Breast epithelium (tissue), 4 donors: Measurements from ENCODE around the gene CHST8. TPM values are rescaled to one million over a fixed set of nuclear protein-coding genes. Genes with fewer than 3 reads are reported as not detected.

Experiments used
- DNase-seq, 2 donors: peaks; one replicate each; pipeline ENCODE4 v3.0.0-alpha.2; 2019; ENCODE audit warnings: low spot score in 2 of 2
- H3K27ac ChIP-seq, 2 donors: fragments of 200-600 bp; sonication (generic) in 1 of 2; one replicate each; pipeline ENCODE4 v1.5.1; 2016 to 2019; ENCODE audit warnings: mild to moderate bottlenecking in 1 of 2
- H3K27me3 ChIP-seq, 2 donors: fragments of 200-600 bp; sonication (generic) in 1 of 2; one replicate each; pipeline versions ENCODE4 v1.5.1 to v1.6.0; 2017 to 2019; ENCODE audit warnings: control low read depth in 1 of 2, mild to moderate bottlenecking in 1 of 2
- H3K36me3 ChIP-seq: fragments of 200-600 bp; one replicate; pipeline ENCODE4 v1.5.1; 2019
- H3K4me1 ChIP-seq, 2 donors: fragments of 200-600 bp; sonication (generic); one replicate each; pipeline ENCODE4 v1.5.1; 2016 to 2019; ENCODE audit warnings: control low read depth in 1 of 2
- H3K4me3 ChIP-seq, 3 donors: fragments of 200-600 bp; sonication (generic); 1 replicate in 2 of 3; 2 replicates in 1 of 3; pipeline ENCODE4 v1.5.1; 2016 to 2019; ENCODE audit warnings: mild to moderate bottlenecking in 3 of 3, moderate library complexity in 2 of 3
- H3K9me3 ChIP-seq, 2 donors: fragments of 200-600 bp; sonication (generic) in 1 of 2; one replicate each; pipeline ENCODE4 v1.5.1; 2016 to 2019; ENCODE audit warnings: control low read depth in 1 of 2
- POLR2A ChIP-seq: fragments of 450-650 bp; IDR thresholded peaks from one replicate; pipeline ENCODE4 v1.6.1; 2016; ENCODE audit warnings: antibody characterized with exemption, mild to moderate bottlenecking, moderate library complexity
- POLR2AphosphoS5 ChIP-seq, 3 donors: sonication (generic); formaldehyde crosslinking; IDR thresholded peaks; one replicate each; pipeline ENCODE4 v1.6.1; 2017; ENCODE audit warnings: antibody characterized with exemption in 3 of 3
- intact Hi-C: fragments of 100-400 bp; cut with DNase I; formaldehyde crosslinking; loops from one replicate; pipeline ENCODE4 v1.15.1; 2023; ENCODE audit warnings: low total_unique reads
- total RNA-seq, 3 donors: library from RNA; depleted of rRNA; stranded (reverse); fragments of >200 nt; gene quantifications; one replicate each; pipeline ENCODE4 v1.1.0, GENCODE V29; 2016
- TF ChIP-seq, protein P1 (sequence below), 3 donors: fragments of 450-650 bp; IDR thresholded peaks; one replicate each; pipeline ENCODE4 v1.5.1; 2016 to 2017; ENCODE audit warnings: antibody characterized with exemption in 3 of 3, mild to moderate bottlenecking in 3 of 3, moderate library complexity in 3 of 3

Gene CHST8
- total RNA-seq, 3 donors from 2014 or later = 0.16 to 14.1 (median 1.6) TPM

DNA sequence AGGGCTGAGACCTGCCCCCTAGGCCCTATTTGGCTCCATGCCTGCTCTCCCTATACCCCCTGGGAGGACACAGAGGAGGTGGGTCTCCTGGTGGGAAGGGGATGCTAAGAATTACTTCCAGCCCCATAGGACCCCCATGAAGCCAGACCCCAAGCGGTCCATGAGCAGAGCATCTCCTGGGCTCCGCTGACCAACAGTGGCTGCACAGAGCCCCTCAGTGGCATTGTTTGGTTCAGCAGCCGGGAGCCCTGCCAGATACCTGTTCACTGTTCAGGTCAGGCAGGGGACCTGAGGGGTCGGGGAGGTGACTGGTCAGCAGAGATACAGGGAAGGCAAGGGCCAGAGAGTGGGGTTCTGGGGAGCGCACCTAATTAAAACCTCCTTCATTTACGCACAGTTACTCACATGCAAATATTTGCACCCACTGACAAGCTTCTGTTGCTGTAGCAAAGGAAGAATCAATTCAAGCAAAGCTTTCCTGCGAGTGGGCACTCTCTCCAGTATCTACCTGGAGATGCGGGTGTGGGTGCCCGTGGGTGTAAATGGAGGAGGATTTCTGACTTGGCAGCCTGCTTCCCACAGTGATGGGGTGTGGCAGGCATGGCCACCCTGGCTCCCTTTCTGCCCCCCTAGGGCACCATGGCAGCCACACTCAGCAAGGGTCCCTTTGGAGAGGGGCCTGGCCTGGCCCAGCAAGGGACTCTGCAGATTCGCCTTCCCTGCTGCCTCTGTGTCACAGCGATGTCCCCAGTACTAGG lies 83.5 kb downstream of the CHST8 start:
- Histone ChIP-seq H3K4me3 (no peak overlapping the region), H3K27ac (no peak overlapping the region), H3K4me1 (no peaks in the 10 kb centered on the region), H3K36me3 (no peaks in the 10 kb centered on the region), H3K27me3 (peaks cover 0 to 16% of the 10 kb centered on the region in 2 donors), H3K9me3 (peaks cover 0 to 13% of the 10 kb centered on the region in 2 donors)
- no peak for DNase-seq
- no peak for TF ChIP-seq POLR2A
- TF ChIP-seq POLR2AphosphoS5 (IDR thresholded peaks at IDR 0.05) = no peak
- TF ChIP-seq, protein P1, sequence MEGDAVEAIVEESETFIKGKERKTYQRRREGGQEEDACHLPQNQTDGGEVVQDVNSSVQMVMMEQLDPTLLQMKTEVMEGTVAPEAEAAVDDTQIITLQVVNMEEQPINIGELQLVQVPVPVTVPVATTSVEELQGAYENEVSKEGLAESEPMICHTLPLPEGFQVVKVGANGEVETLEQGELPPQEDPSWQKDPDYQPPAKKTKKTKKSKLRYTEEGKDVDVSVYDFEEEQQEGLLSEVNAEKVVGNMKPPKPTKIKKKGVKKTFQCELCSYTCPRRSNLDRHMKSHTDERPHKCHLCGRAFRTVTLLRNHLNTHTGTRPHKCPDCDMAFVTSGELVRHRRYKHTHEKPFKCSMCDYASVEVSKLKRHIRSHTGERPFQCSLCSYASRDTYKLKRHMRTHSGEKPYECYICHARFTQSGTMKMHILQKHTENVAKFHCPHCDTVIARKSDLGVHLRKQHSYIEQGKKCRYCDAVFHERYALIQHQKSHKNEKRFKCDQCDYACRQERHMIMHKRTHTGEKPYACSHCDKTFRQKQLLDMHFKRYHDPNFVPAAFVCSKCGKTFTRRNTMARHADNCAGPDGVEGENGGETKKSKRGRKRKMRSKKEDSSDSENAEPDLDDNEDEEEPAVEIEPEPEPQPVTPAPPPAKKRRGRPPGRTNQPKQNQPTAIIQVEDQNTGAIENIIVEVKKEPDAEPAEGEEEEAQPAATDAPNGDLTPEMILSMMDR (IDR thresholded peaks at IDR 0.05) = no peak
- intact Hi-C loops = no loop called here

DNA sequence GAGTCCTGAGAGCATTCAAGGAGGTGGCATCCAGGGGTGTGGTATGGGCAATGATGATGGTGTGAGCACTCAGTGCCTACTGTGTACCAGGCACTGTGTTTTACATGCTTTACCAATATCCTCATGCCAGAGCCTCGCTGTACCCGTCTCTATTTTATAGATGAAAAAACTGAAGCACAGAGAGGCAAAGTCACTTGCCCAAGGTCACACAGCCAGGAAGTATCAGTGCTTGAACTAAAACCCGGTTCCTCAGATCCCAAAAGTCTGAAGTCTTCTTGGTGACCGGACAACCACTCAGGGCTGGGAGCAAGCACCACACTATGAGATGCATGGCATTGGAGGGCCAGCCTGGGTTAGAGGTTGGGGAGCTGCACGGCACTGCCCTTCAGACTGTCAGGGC lies 84.1 kb downstream of the CHST8 start:
- TF ChIP-seq, protein P1 (IDR thresholded peaks at IDR 0.05) = no peak
- TF ChIP-seq POLR2AphosphoS5 (IDR thresholded peaks at IDR 0.05) (no peak), POLR2A (no peak)
- no peaks in the 10 kb centered on the region for H3K36me3 ChIP-seq
- intact Hi-C loops = no loop called here
- no peak overlapping the region for H3K4me3 ChIP-seq
- peaks cover 0 to 18% of the 10 kb centered on the region in 2 donors for H3K9me3 ChIP-seq
- no peak for DNase-seq
- H3K27me3 ChIP-seq = peaks cover 0 to 15% of the 10 kb centered on the region in 2 donors
- no peaks in the 10 kb centered on the region for H3K4me1 ChIP-seq
- H3K27ac ChIP-seq = no peak overlapping the region

DNA sequence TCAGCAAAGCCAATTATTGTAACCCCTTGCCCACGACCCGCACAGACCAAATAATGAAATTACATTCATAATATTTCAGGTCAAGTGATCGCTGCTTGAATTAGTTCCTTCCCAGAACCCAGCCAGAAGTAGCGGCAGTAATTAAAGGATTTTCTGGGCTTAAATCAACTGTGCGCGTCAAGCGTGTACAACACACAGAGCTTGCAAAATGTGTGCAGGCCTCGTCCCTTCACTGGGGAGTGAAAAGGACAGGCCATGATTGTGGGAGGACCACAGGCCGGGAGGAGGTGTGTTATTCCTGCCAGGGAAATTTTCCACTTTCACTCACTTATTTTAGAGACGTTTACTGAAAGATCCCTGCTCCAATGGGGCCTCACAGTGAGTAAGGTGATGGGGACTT lies 84.9 kb downstream of the CHST8 start:
- intact Hi-C loops = no loop called here
- no peak for DNase-seq
- TF ChIP-seq POLR2AphosphoS5 (IDR thresholded peaks at IDR 0.05) (no peak), POLR2A (no peak)
- TF ChIP-seq, protein P1 (IDR thresholded peaks at IDR 0.05) = no peak
- H3K9me3 ChIP-seq = peaks cover 0 to 18% of the 10 kb centered on the region in 2 donors
- no peaks in the 10 kb centered on the region for H3K36me3 ChIP-seq
- H3K27ac ChIP-seq = no peak overlapping the region
- no peak overlapping the region for H3K4me3 ChIP-seq
- H3K27me3 ChIP-seq = peaks cover 0 to 10% of the 10 kb centered on the region in 2 donors
- no peaks in the 10 kb centered on the region for H3K4me1 ChIP-seq

DNA sequence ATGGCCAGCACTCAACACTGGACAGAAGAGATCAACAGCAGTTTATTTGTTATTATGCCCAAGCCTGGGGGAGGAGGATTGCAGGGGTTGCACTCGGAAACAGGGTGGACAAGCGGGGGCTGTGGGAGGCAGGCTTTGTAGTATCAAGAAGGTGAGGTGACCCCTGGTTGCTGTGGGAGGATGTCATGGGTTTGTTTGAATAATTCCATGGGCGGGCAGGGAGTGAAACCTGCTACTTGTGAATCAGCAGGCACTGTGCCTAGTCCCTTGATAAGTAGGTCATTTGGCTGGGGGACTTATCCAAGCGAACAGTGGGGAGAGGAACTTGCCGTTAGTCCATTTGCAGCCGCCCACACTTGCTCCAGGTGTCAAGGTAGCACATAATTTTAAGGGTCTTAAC lies 90.5 kb downstream of the CHST8 start:
- no peaks in the 10 kb centered on the region for H3K4me1 ChIP-seq
- H3K36me3 ChIP-seq = no peaks in the 10 kb centered on the region
- no peak overlapping the region for H3K27ac ChIP-seq
- TF ChIP-seq POLR2A (no peak), POLR2AphosphoS5 (IDR thresholded peaks at IDR 0.05) (no peak)
- TF ChIP-seq, protein P1 (IDR thresholded peaks at IDR 0.05) = no peak
- peaks cover 0 to 40% of the 10 kb centered on the region in 2 donors for H3K9me3 ChIP-seq
- H3K27me3 ChIP-seq = no peaks in the 10 kb centered on the region
- H3K4me3 ChIP-seq = no peak overlapping the region
- DNase-seq = no peak
- intact Hi-C loops = no loop called here

DNA sequence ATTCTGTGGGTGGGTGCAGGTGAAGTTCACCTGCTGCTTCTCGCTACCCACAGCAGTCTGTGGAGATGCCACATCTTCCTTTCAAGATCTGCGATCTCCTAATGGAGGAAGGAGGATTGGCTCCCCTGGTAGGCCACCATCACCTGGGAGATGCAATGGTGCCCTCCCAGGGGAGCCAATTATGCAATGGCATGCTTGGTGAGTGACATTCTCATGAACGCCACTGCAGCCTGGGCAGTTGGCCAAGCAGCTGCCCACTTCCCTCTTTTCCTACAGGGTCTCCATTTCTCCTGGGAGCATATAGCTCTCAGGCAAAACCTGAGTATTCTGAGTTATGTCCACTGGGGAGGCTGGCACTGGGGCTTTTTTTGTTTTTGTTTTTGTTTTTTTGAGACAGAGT lies 91.4 kb downstream of the CHST8 start:
- Histone ChIP-seq H3K4me3 (no peak overlapping the region), H3K4me1 (no peaks in the 10 kb centered on the region), H3K27ac (no peak overlapping the region), H3K9me3 (peaks cover 0 to 40% of the 10 kb centered on the region in 2 donors), H3K27me3 (no peaks in the 10 kb centered on the region), H3K36me3 (no peaks in the 10 kb centered on the region)
- DNase-seq = no peak
- TF ChIP-seq POLR2AphosphoS5 (IDR thresholded peaks at IDR 0.05) (no peak), POLR2A (no peak)
- TF ChIP-seq, protein P1 (IDR thresholded peaks at IDR 0.05) = no peak
- intact Hi-C loops = no loop called here
